Pancreas (tissue), 10 donors: ENCODE measurements around the gene PRSS33. TPM values are rescaled to one million over a fixed set of nuclear protein-coding genes. Genes with fewer than 3 reads are reported as not detected.

Source experiments
- ATAC-seq, 4 donors: fragments of 200-7000 bp; cut with Tn5 transposase; one replicate each; pipeline versions ENCODE4 v1.8.0 to v1.9.1; 2020; ENCODE audit warnings: mild to moderate bottlenecking in 4 of 4, moderate library complexity in 4 of 4
- DNase-seq, 6 donors: peaks; one replicate each; pipeline ENCODE4 v3.0.0-alpha.2; 2020
- FAIRE-seq: peaks from 2 replicates; lab custom pipeline; 2012; peaks lifted over from hg19 to GRCh38; lab: Jason Lieb, UNC
- H3K27ac ChIP-seq, 4 donors: fragments of 200-600 bp; sonication (generic); 1 replicate in 3 of 4; 2 replicates in 1 of 4; pipeline versions ENCODE4 v1.5.0 to v1.8.0; 2020
- H3K27me3 ChIP-seq, 4 donors: fragments of 200-600 bp; one replicate each; pipeline ENCODE4 v1.8.0; 2021
- H3K36me3 ChIP-seq, 3 donors: fragments of 200-600 bp; sonication (generic) in 1 of 3; one replicate each; pipeline versions ENCODE4 v1.5.0 to v1.8.0; 2020 to 2021
- H3K4me1 ChIP-seq, 3 donors: fragments of 200-600 bp; one replicate each; pipeline ENCODE4 v1.8.0; 2021
- H3K4me3 ChIP-seq, 4 donors: fragments of 200-600 bp; sonication (generic) in 2 of 4; one replicate each; pipeline versions ENCODE4 v1.5.0 to v1.8.0; 2020 to 2021
- H3K9me3 ChIP-seq, 4 donors: fragments of 200-600 bp; one replicate each; pipeline ENCODE4 v1.8.0; 2021
- WGBS, 2 donors: extraction: QIAGEN DNeasy Blood & Tissue Kit; methylation state at CpG; one replicate each; pipeline ENCODE4 v1.1.7; 2013; 5-methylcytosine and 5-hydroxymethylcytosine counted together
- intact Hi-C, 3 donors: fragments of 100-400 bp; cut with DNase I; formaldehyde crosslinking; loops; one replicate each; pipeline versions ENCODE4 v1.11.1 to v1.14.2; 2022
- polyA plus RNA-seq, 2 donors: library from polyadenylated mRNA; stranded (reverse); fragments of 200-250 nt; gene quantifications; one replicate each; pipeline ENCODE4 v1.2.3, GENCODE V29; 2013
- total RNA-seq, 6 donors: library from RNA; stranded (reverse); fragmentation: NEBNext Ultra II Directional in 4 of 6; extraction: Animal tissue kit (Norgen Biotek cat#: 25700) in 4 of 6; gene quantifications; one replicate each; pipeline versions ENCODE4 v1.2.1 to v1.2.4, GENCODE V29; 2021 to 2023
- TF ChIP-seq, protein P1 (sequence below), 4 donors: fragments of 200-600 bp; sonication (generic) in 3 of 4; IDR thresholded peaks; one replicate each; pipeline versions ENCODE4 v1.5.0 to v1.8.0; 2021; ENCODE audit warnings: antibody characterized with exemption in 4 of 4
- donor health status: healthy with polysubstance abuse.
- donor health status: DM: no; HTN: no; CAD: no; lungs with moderate emphysema.
- donor health status: DM: no; HTN: no; CAD: no.
- donor health status: control.
- donor health status: control.
- donor health status: Bipolar disorder and iron deficiency.
- donor health status: DM: yes; HTN: yes; CAD: no.
- donor health status: DM: no; HTN: no; CAD: no.
- donor health status: DM: no; HTN: no; CAD: no.
- donor health status: DM: yes; HTN: yes; CAD: no.

Gene PRSS33
- total and polyA plus RNA-seq, 8 donors = 0.05 TPM; not detected in 7

DNA sequence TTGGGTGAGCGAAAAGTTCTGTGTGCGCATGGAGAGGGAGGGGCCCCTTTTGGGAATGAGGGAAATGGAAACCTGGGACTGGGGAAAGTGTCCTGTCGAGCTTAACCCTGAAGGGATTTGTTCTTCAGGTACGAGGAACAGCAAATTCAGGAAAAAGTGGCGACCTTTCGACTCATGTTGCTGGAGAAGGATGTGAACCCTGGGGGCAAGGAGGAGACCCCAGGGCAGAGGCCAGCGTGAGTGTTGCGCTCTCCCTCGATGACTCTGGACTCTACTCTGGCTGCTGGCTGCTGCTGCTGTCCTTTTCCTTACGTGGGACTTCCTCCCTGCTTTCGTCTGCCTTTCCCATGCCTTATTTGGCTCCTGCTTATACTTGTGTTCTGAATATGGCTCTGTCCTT is 30.0 kb downstream of the PRSS33 start:
- no peak for FAIRE-seq
- DNase-seq = no peak
- no peak for ATAC-seq
- intact Hi-C loops = no loop called here
- H3K9me3 ChIP-seq = no peaks in the 10 kb centered on the region
- H3K27me3 ChIP-seq = no peaks in the 10 kb centered on the region
- peaks cover 6 to 20% (median 18%) of the 10 kb centered on the region in 3 donors for H3K4me1 ChIP-seq
- TF ChIP-seq, protein P1, sequence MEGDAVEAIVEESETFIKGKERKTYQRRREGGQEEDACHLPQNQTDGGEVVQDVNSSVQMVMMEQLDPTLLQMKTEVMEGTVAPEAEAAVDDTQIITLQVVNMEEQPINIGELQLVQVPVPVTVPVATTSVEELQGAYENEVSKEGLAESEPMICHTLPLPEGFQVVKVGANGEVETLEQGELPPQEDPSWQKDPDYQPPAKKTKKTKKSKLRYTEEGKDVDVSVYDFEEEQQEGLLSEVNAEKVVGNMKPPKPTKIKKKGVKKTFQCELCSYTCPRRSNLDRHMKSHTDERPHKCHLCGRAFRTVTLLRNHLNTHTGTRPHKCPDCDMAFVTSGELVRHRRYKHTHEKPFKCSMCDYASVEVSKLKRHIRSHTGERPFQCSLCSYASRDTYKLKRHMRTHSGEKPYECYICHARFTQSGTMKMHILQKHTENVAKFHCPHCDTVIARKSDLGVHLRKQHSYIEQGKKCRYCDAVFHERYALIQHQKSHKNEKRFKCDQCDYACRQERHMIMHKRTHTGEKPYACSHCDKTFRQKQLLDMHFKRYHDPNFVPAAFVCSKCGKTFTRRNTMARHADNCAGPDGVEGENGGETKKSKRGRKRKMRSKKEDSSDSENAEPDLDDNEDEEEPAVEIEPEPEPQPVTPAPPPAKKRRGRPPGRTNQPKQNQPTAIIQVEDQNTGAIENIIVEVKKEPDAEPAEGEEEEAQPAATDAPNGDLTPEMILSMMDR (IDR thresholded peaks at IDR 0.05) = no peak
- peaks cover 8 to 54% (median 50%) of the 10 kb centered on the region in 3 donors for H3K36me3 ChIP-seq
- 81 to 82% methylated on average over 11 of the region's 11 CpGs for WGBS, 2 donors
- H3K4me3 ChIP-seq = no peak overlapping the region
- no peak overlapping the region for H3K27ac ChIP-seq

DNA sequence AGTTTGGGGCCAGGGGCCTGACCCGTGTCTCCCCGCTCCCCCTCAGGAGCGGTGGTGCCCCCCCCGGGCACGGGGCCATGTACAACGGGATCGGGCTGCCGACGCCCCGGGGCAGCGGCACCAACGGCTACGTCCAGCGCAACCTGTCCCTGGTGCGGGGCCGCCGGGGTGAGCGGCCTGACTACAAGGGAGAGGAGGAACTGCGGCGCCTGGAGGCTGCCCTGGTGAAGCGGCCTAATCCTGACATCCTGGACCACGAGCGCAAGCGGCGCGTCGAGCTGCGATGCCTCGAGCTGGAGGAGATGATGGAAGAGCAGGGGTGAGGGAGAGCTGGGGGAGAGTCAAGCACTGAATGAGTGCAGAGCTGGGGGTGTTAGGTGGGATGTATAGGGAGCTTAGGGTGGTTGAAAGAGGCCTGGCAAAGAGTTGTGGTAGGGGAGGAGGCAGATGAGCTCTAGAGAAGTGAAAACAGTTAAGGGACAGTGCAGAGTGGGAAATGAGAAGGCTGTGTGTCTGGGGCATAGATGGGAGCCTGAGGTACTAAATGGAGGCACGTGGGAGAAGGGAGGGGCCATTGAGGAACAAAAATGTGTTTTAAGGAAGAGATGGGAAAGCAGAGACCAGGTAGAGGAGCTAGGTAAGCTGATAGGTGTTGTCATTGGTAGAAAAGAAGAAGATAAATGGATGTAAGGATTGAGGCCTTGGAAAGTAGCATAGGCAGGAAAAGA is 30.9 kb downstream of the PRSS33 start:
- Histone ChIP-seq H3K27me3 (no peaks in the 10 kb centered on the region), H3K27ac (no peak overlapping the region), H3K4me3 (no peak overlapping the region), H3K4me1 (peaks cover 10 to 23% (median 20%) of the 10 kb centered on the region in 3 donors), H3K36me3 (peaks cover 8 to 45% (median 41%) of the 10 kb centered on the region in 3 donors), H3K9me3 (no peaks in the 10 kb centered on the region)
- DNase-seq (peak in 1 of 6 donors; percentile 75), ATAC-seq (no peak), FAIRE-seq (no peak)
- 86 to 88% methylated on average over 30 of the region's 30 CpGs for WGBS, 2 donors
- intact Hi-C loops = no loop called here
- TF ChIP-seq, protein P1 (IDR thresholded peaks at IDR 0.05) = no peak

GRCh38 chr16:2755158-2755557 is 32.2 kb downstream of the PRSS33 start:
- no peak for DNase-seq
- intact Hi-C loops = no loop called here
- 8% methylated on average over 3 of the region's 3 CpGs for WGBS, 2 donors
- no peaks in the 10 kb centered on the region for H3K9me3 ChIP-seq
- TF ChIP-seq, protein P1 (IDR thresholded peaks at IDR 0.05) = no peak
- H3K36me3 ChIP-seq = peaks cover 3 to 32% (median 32%) of the 10 kb centered on the region in 3 donors
- peak overlapping the region in 3 of 4 donors; percentile 52 to 95 (median 58) for H3K4me3 ChIP-seq
- ATAC-seq = no peak
- H3K27me3 ChIP-seq = no peaks in the 10 kb centered on the region
- no peak overlapping the region for H3K27ac ChIP-seq
- peaks cover 10 to 23% (median 20%) of the 10 kb centered on the region in 3 donors for H3K4me1 ChIP-seq
- no peak for FAIRE-seq

- TF ChIP-seq, protein P1 (IDR thresholded peaks at IDR 0.05) = no peak
- Histone ChIP-seq H3K27ac (peak overlapping the region in 2 of 4 donors; percentile 98 to 99), H3K9me3 (no peaks in the 10 kb centered on the region), H3K4me1 (peaks cover 10 to 24% (median 23%) of the 10 kb centered on the region in 3 donors), H3K4me3 (peak overlapping the region; percentile 52 to 95 (median 56)), H3K36me3 (peaks cover 2 to 18% (median 17%) of the 10 kb centered on the region in 3 donors), H3K27me3 (no peaks in the 10 kb centered on the region)
- intact Hi-C loops = no loop called here
- FAIRE-seq (no peak), ATAC-seq (peak in 1 of 4 donors; percentile 5), DNase-seq (no peak)
- 1 to 2% methylated on average over 7 of the region's 7 CpGs for WGBS, 2 donors
Observed at GRCh38 chr16:2753733-2754020, 33.7 kb downstream of the PRSS33 start.
